MM.1S (cell line): ENCODE data around the gene WDR3.

ENCODE experiments used
- EZH2 ChIP-seq: fragments of 300-600 bp; sonication (generic); optimal IDR thresholded peaks from 2 replicates; pipeline ENCODE3; 2017; ENCODE audit warnings: low read depth, mild to moderate bottlenecking, antibody characterized with exemption, low read length, mixed read lengths
- TF ChIP-seq, protein P1 (sequence below): fragments of 300-600 bp; sonication (generic); IDR thresholded peaks from 2 replicates; pipeline ENCODE4 v1.5.1; 2016; ENCODE audit warnings: antibody characterized with exemption, low read length, mixed read lengths

DNA sequence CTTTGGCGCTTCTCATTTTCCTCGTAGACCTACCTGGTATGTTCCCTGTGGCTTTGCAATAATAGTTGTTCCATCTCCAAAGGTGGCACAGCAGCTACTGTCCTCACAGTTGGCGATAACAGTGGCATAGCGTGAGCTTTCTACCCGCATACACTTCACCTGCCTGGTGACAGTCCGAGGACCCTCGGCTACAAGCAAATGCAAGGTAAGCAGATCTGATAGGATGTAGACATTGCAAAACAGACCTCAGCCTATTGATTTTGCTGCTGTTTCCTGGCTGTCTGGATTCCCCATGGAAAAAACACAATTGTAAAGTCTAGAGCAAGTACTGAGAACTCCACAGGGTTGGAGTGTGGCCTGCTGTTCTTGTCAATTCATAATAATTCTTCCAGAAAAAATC is 78.5 kb downstream of the WDR3 start:
- no peak for TF ChIP-seq EZH2
- TF ChIP-seq, protein P1, sequence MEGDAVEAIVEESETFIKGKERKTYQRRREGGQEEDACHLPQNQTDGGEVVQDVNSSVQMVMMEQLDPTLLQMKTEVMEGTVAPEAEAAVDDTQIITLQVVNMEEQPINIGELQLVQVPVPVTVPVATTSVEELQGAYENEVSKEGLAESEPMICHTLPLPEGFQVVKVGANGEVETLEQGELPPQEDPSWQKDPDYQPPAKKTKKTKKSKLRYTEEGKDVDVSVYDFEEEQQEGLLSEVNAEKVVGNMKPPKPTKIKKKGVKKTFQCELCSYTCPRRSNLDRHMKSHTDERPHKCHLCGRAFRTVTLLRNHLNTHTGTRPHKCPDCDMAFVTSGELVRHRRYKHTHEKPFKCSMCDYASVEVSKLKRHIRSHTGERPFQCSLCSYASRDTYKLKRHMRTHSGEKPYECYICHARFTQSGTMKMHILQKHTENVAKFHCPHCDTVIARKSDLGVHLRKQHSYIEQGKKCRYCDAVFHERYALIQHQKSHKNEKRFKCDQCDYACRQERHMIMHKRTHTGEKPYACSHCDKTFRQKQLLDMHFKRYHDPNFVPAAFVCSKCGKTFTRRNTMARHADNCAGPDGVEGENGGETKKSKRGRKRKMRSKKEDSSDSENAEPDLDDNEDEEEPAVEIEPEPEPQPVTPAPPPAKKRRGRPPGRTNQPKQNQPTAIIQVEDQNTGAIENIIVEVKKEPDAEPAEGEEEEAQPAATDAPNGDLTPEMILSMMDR = no peak
